Measurements from ENCODE around the gene TMOD1. TPM values are rescaled to one million over a fixed set of nuclear protein-coding genes. Genes with fewer than 3 reads are reported as not detected.

Gene TMOD1
- total and polyA plus RNA-seq, 9 of the 15 experiments (the other 6 are each of a cell fraction or from before 2014, with no cell fraction given), result 7.1 to 41.2 (median 14.2) TPM

DNA sequence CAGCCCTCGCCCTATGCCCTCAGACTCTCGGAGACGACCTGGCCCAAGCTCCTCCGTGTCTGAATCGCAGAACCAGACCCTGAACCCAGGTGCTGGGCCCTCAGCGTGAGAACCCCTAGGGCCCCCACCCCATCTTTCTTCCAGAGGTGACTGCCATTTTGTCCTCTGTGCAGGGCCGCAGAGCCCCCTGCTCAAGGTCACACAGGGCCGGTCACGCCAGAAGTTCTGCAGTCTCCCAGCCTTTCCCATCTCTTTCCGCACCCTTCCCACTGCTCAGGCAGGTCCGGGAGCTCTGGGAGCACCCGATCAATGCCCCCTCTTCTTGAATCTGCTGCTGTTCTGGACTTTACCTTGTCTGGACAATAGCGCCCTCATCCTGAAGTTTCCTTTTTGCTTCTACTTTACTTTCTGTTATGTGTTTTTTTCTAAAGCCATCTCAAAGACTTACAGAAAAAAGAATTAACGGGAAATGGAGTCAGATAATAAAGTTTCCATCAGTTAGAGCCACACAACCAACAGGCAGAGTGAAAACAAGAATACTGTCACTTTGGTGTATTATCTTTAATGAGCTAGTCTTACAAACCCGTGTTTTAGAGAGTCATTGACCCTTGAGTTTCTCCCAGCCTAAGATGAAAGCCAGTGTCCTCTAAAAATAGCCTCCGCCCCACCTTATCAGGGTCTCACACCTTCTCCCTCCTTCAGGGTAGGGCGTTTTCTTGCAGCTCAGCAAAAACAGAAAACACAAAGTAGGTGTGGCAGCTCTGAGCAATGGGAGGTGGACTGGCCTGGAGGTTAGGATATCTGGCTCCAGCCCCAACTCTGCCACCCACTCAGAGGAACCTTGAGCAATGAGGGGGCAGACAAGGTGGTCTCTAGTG lies 1.8 kb downstream of the TMOD1 start (continued):
- peak; percentile 95 for TF ChIP-seq KLF1 (tag; IDR thresholded peaks at IDR 0.05)
- no peak for TF ChIP-seq KAT7 (CRISPR knock-in tag; IDR thresholded peaks at IDR 0.05; ENCODE audit: borderline replicate concordance)
- TF ChIP-seq, protein P1, sequence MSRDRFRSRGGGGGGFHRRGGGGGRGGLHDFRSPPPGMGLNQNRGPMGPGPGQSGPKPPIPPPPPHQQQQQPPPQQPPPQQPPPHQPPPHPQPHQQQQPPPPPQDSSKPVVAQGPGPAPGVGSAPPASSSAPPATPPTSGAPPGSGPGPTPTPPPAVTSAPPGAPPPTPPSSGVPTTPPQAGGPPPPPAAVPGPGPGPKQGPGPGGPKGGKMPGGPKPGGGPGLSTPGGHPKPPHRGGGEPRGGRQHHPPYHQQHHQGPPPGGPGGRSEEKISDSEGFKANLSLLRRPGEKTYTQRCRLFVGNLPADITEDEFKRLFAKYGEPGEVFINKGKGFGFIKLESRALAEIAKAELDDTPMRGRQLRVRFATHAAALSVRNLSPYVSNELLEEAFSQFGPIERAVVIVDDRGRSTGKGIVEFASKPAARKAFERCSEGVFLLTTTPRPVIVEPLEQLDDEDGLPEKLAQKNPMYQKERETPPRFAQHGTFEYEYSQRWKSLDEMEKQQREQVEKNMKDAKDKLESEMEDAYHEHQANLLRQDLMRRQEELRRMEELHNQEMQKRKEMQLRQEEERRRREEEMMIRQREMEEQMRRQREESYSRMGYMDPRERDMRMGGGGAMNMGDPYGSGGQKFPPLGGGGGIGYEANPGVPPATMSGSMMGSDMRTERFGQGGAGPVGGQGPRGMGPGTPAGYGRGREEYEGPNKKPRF (IDR thresholded peaks at IDR 0.05; ENCODE audit: low read depth, low read length), result no peak
- no peak for TF ChIP-seq SP1 (CRISPR knock-in tag; IDR thresholded peaks at IDR 0.05)
- TF ChIP-seq, protein P2, sequence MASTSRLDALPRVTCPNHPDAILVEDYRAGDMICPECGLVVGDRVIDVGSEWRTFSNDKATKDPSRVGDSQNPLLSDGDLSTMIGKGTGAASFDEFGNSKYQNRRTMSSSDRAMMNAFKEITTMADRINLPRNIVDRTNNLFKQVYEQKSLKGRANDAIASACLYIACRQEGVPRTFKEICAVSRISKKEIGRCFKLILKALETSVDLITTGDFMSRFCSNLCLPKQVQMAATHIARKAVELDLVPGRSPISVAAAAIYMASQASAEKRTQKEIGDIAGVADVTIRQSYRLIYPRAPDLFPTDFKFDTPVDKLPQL (IDR thresholded peaks at IDR 0.05; ENCODE audit: extremely low read depth, insufficient read length), result no peak
- no peak for TF ChIP-seq HNRNPUL1 (IDR thresholded peaks at IDR 0.05; ENCODE audit: low read length)
- TF ChIP-seq XRCC5 (IDR thresholded peaks at IDR 0.05; ENCODE audit: low read depth, low read length), result no peak
- no peak for TF ChIP-seq ZC3H11A (IDR thresholded peaks at IDR 0.05; ENCODE audit: low read depth, low read length)
- peak; percentile 68 for TF ChIP-seq BHLHE40 (IDR thresholded peaks at IDR 0.05; ENCODE audit: low read length)
- TF ChIP-seq, protein P3, sequence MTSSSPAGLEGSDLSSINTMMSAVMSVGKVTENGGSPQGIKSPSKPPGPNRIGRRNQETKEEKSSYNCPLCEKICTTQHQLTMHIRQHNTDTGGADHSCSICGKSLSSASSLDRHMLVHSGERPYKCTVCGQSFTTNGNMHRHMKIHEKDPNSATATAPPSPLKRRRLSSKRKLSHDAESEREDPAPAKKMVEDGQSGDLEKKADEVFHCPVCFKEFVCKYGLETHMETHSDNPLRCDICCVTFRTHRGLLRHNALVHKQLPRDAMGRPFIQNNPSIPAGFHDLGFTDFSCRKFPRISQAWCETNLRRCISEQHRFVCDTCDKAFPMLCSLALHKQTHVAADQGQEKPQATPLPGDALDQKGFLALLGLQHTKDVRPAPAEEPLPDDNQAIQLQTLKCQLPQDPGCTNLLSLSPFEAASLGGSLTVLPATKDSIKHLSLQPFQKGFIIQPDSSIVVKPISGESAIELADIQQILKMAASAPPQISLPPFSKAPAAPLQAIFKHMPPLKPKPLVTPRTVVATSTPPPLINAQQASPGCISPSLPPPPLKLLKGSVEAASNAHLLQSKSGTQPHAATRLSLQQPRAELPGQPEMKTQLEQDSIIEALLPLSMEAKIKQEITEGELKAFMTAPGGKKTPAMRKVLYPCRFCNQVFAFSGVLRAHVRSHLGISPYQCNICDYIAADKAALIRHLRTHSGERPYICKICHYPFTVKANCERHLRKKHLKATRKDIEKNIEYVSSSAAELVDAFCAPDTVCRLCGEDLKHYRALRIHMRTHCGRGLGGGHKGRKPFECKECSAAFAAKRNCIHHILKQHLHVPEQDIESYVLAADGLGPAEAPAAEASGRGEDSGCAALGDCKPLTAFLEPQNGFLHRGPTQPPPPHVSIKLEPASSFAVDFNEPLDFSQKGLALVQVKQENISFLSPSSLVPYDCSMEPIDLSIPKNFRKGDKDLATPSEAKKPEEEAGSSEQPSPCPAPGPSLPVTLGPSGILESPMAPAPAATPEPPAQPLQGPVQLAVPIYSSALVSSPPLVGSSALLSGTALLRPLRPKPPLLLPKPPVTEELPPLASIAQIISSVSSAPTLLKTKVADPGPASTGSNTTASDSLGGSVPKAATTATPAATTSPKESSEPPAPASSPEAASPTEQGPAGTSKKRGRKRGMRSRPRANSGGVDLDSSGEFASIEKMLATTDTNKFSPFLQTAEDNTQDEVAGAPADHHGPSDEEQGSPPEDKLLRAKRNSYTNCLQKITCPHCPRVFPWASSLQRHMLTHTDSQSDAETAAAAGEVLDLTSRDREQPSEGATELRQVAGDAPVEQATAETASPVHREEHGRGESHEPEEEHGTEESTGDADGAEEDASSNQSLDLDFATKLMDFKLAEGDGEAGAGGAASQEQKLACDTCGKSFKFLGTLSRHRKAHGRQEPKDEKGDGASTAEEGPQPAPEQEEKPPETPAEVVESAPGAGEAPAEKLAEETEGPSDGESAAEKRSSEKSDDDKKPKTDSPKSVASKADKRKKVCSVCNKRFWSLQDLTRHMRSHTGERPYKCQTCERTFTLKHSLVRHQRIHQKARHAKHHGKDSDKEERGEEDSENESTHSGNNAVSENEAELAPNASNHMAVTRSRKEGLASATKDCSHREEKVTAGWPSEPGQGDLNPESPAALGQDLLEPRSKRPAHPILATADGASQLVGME (CRISPR knock-in tag; IDR thresholded peaks at IDR 0.05), result 0 out of 2 replicates have a peak, but pooled peaks have one; percentile 33
- no peak for TF ChIP-seq MECOM (CRISPR knock-in tag; IDR thresholded peaks at IDR 0.05)
- TF ChIP-seq, protein P4, sequence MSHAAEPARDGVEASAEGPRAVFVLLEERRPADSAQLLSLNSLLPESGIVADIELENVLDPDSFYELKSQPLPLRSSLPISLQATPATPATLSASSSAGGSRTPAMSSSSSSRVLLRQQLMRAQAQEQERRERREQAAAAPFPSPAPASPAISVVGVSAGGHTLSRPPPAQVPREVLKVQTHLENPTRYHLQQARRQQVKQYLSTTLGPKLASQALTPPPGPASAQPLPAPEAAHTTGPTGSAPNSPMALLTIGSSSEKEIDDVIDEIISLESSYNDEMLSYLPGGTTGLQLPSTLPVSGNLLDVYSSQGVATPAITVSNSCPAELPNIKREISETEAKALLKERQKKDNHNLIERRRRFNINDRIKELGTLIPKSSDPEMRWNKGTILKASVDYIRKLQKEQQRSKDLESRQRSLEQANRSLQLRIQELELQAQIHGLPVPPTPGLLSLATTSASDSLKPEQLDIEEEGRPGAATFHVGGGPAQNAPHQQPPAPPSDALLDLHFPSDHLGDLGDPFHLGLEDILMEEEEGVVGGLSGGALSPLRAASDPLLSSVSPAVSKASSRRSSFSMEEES (CRISPR knock-in tag; IDR thresholded peaks at IDR 0.05), result no peak
- TF ChIP-seq HDAC8 (tag; IDR thresholded peaks at IDR 0.05), result no peak
- TF ChIP-seq FOXM1 (IDR thresholded peaks at IDR 0.05; ENCODE audit: low read depth), result peak; percentile 78
- no peak for TF ChIP-seq FOXM1 (CRISPR knock-in tag; IDR thresholded peaks at IDR 0.05; ENCODE audit: low read depth)

All from K562 (cell line).